ENCODE results near the gene MRPS23.

MRPS23 gene
- total RNA-seq, result 10.1 to 105 (median 37.2) reads per million in 9 experiments

DNA sequence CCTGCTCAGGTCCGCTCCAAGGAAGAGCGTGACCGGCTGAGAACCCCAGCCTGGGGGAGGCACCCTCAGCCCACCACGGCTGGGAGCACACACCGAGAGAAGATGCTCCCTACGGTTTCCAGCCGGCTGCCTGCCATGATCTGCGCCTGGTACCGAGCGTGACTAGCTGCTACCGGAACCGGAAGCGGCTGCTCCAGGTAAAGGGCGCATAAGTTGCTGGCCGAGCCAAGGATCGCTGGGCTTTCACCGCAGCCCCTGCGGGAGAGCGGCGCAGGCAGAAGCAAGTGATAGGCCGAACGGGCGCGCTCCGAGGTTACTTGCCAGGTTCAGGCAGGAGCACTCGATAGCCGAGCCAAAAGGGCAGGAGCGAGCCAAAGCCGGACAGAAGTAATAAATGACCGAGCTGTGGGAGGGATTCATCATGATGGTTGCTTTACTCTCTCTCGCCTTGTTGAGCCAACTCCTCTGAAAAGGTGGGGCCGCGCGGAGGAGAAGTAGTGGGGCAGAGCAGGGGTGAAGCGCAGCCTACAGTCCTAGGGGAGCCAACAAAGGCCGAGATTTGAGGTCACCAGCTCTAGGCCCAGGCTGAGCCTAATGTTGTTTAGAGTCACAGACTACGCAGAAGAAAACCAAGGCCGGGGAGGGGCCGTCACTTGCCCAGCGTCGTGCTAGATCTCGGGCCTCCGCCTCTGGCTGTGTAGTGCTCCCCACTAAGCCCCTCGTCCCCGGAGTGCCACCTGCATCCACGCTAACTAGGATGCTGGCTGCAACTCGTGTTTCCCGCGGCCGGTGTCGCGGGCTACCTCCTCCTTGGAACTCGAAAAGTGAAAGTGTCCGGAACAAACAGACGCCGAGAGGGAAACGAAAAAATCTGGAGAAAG, at the start of gene MRPS23:
Gene MRPS23 (minus strand): TSS at position 171 of the 881 bp plus-strand sequence. CDS start 34 bp downstream, at position 137.
- DNase-seq (peak; percentile 93 to 95 (median 95)), ATAC-seq (replicated peaks) (peak; percentile 92)
- Mint-ChIP-seq H3K27me3 (no peaks in the 10 kb centered on the region), H3K4me1 (ENCODE audit: low read depth in 2 of 2) (peaks cover 28 to 30% of the 10 kb centered on the region in 2 donors), H3K9me3 (no peaks in the 10 kb centered on the region), H3K4me3 (peak within 1 kb of the TSS; percentile 90 to 95), H3K27ac (peak within 1 kb of the TSS; percentile 98), H3K36me3 (ENCODE audit: insufficient read depth) (peaks cover 33% of the 10 kb centered on the region)

- no peak for ATAC-seq (replicated peaks)
- DNase-seq, result no peak
Measured at GRCh38 chr17:57899391-57899790, 49.5 kb upstream of the MRPS23 start.

GRCh38 chr17:57898487-57899311, 48.9 kb upstream of the MRPS23 start:
- peaks cover 2 to 4% of the 10 kb centered on the region in 2 donors for H3K4me1 Mint-ChIP-seq (ENCODE audit: low read depth in 2 of 2)
- no peaks in the 10 kb centered on the region for H3K9me3 Mint-ChIP-seq
- H3K36me3 Mint-ChIP-seq (ENCODE audit: insufficient read depth), result peaks cover 2% of the 10 kb centered on the region
- no peaks in the 10 kb centered on the region for H3K27me3 Mint-ChIP-seq
- no peak overlapping the region for H3K4me3 Mint-ChIP-seq
- no peak overlapping the region for H3K27ac Mint-ChIP-seq
- ATAC-seq (replicated peaks) (no peak), DNase-seq (no peak)

More at GRCh38 chr17:57899391-57899790, 49.5 kb upstream of the MRPS23 start:
- no peaks in the 10 kb centered on the region for H3K9me3 Mint-ChIP-seq
- peaks cover 2 to 4% of the 10 kb centered on the region in 2 donors for H3K4me1 Mint-ChIP-seq (ENCODE audit: low read depth in 2 of 2)
- no peaks in the 10 kb centered on the region for H3K27me3 Mint-ChIP-seq
- peaks cover 2% of the 10 kb centered on the region for H3K36me3 Mint-ChIP-seq (ENCODE audit: insufficient read depth)
- no peak overlapping the region for H3K4me3 Mint-ChIP-seq
- H3K27ac Mint-ChIP-seq, result no peak overlapping the region

- ATAC-seq (replicated peaks), result no peak
- H3K36me3 Mint-ChIP-seq (ENCODE audit: insufficient read depth), result peaks cover 2% of the 10 kb centered on the region
- no peaks in the 10 kb centered on the region for H3K9me3 Mint-ChIP-seq
Measured at GRCh38 chr17:57895382-57896060, 45.7 kb upstream of the MRPS23 start.

DNA sequence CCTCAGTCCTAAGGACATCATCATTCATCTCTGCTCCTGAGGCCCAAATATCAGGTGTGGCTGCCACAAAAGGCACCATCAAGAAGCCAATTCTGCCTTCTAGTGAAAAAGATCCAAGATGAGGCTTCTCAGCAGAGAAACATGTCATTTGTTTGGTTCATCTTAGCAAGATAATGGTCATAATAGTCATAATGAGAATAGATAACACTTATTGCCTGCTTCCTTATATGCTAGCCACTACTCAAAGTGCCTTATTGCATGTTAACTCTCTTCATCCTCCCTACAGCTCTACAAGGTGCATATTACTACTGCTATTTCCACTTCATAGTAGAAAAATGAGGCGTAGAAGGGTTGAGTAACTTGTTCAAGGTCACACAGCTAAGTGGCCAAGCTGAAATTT, 45.0 kb upstream of the MRPS23 start:
- no peaks in the 10 kb centered on the region for H3K36me3 Mint-ChIP-seq (ENCODE audit: insufficient read depth)
- H3K27ac Mint-ChIP-seq, result no peak overlapping the region
- H3K9me3 Mint-ChIP-seq, result no peaks in the 10 kb centered on the region
- peaks cover 15 to 29% of the 10 kb centered on the region in 2 donors for H3K27me3 Mint-ChIP-seq
- peaks cover 7 to 11% of the 10 kb centered on the region in 2 donors for H3K4me1 Mint-ChIP-seq (ENCODE audit: low read depth in 2 of 2)
- DNase-seq (no peak), ATAC-seq (replicated peaks) (no peak)
- no peak overlapping the region for H3K4me3 Mint-ChIP-seq

More at GRCh38 chr17:57895382-57896060, 45.7 kb upstream of the MRPS23 start:
- peaks cover 15 to 29% of the 10 kb centered on the region in 2 donors for H3K27me3 Mint-ChIP-seq
- H3K27ac Mint-ChIP-seq, result no peak overlapping the region
- H3K4me1 Mint-ChIP-seq (ENCODE audit: low read depth in 2 of 2), result peaks cover 8 to 11% of the 10 kb centered on the region in 2 donors
- H3K4me3 Mint-ChIP-seq, result no peak overlapping the region
- DNase-seq, result no peak

GRCh38 chr17:57892820-57893595, 43.2 kb upstream of the MRPS23 start:
- peaks cover 20 to 44% of the 10 kb centered on the region in 2 donors for H3K27me3 Mint-ChIP-seq
- no peaks in the 10 kb centered on the region for H3K36me3 Mint-ChIP-seq (ENCODE audit: insufficient read depth)
- H3K9me3 Mint-ChIP-seq, result no peaks in the 10 kb centered on the region
- ATAC-seq (replicated peaks), result peak; percentile 24
- H3K4me1 Mint-ChIP-seq (ENCODE audit: low read depth in 2 of 2), result peaks cover 6 to 7% of the 10 kb centered on the region in 2 donors
- H3K27ac Mint-ChIP-seq, result no peak overlapping the region
- no peak for DNase-seq
- H3K4me3 Mint-ChIP-seq, result no peak overlapping the region

GRCh38 chr17:57892146-57892819, 42.4 kb upstream of the MRPS23 start:
- H3K27me3 Mint-ChIP-seq, result peaks cover 20 to 44% of the 10 kb centered on the region in 2 donors
- peak; percentile 74 to 84 (median 77) for DNase-seq
- H3K36me3 Mint-ChIP-seq (ENCODE audit: insufficient read depth), result no peaks in the 10 kb centered on the region
- no peak overlapping the region for H3K27ac Mint-ChIP-seq
- peaks cover 6 to 7% of the 10 kb centered on the region in 2 donors for H3K4me1 Mint-ChIP-seq (ENCODE audit: low read depth in 2 of 2)
- peak; percentile 85 for ATAC-seq (replicated peaks)
- H3K4me3 Mint-ChIP-seq, result no peak overlapping the region
- no peaks in the 10 kb centered on the region for H3K9me3 Mint-ChIP-seq

DNA sequence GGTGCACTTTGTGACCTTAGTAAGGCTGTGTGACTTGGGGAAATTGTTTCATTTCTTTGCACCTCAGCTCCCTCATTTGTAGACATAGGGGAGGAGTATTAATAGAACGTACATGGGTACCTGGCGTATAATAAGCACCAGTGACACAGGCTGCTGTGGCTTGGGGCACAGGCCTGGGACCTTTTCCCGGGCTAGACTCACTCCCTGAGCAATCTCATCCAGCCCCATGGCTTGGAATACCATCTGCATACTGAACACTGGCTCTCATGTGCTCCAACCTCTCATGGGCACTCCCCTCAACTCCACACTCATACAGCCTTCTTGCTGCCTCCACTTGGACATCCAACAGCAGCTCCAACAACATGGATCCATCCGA, 41.0 kb upstream of the MRPS23 start:
- H3K36me3 Mint-ChIP-seq (ENCODE audit: insufficient read depth), result no peaks in the 10 kb centered on the region

DNA sequence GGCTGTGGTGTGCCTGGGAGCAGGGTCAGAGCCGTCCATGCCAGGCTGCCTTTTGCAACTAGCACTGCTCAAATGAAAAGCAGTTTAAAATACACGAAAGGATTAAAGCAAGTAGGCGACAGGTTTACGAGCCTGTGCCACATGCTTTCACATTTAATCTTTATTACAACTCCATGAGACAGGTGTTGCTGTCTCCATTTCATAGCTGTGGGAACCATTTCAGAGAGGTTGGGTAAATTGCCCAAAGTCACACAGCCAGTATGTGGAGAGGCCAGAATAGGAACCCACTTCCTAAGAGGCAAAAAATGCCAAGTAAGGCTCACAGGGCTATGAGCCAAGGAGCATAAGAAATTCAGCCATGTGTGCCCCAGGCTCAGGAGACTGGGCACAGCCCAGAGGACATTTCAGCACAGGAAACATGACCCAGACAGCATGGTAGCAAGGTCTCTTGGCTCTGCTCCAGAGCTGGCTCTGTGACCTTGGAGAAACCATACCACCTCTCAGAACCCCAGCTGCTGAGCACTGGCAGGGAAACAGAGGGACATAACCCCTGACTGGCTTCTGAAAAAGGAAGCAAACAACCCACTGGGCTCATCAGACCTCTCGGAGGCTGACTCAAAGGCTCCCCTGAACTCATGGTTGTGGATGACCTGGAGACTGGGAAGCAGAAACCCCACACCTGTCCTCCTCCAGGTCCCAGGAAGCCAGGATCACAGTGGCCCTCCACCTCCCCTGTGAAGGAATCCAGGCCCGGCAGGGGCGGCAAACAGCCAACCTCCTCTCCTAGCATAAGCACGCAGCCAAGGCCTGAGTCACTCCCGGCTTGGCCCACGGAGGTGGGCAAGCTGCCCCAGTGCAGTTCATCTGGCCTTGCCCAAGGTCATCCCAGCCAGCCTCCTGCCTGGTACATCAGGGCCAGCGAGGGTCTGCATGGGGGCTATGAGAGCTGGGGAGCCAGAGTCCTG, 40.3 kb upstream of the MRPS23 start:
- H3K9me3 Mint-ChIP-seq, result no peaks in the 10 kb centered on the region
- ATAC-seq (replicated peaks) (no peak), DNase-seq (no peak)
- no peak overlapping the region for H3K4me3 Mint-ChIP-seq
- H3K27ac Mint-ChIP-seq, result no peak overlapping the region
- H3K4me1 Mint-ChIP-seq (ENCODE audit: low read depth in 2 of 2), result peaks cover 6 to 7% of the 10 kb centered on the region in 2 donors
- peaks cover 20 to 44% of the 10 kb centered on the region in 2 donors for H3K27me3 Mint-ChIP-seq
- no peaks in the 10 kb centered on the region for H3K36me3 Mint-ChIP-seq (ENCODE audit: insufficient read depth)

More for the DNA sequence above, 41.0 kb upstream of the MRPS23 start:
- no peak overlapping the region for H3K4me3 Mint-ChIP-seq
- no peaks in the 10 kb centered on the region for H3K9me3 Mint-ChIP-seq
- H3K27me3 Mint-ChIP-seq, result peaks cover 20 to 44% of the 10 kb centered on the region in 2 donors
- no peak for ATAC-seq (replicated peaks)
- H3K27ac Mint-ChIP-seq, result no peak overlapping the region
- no peak for DNase-seq
- H3K4me1 Mint-ChIP-seq (ENCODE audit: low read depth in 2 of 2), result peaks cover 6 to 7% of the 10 kb centered on the region in 2 donors

DNA sequence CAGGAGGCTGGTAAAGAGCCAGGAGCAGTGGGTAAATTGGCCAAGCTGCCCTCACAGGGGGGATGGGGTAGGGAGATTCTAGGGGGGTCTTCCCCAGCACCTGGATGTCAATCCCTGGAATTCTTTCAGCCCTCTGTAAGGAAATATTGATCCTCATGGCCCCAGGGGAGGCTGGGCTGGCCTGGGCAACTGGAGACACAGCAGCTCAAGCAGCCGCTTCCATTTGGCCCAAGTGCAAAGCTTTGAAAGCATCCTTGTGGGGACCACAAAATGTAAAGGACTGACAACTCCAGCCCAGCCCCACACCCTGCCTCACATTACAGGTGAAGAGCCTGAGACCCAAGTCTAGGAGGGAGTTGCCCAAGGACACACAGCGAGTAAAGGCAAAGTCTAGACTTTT, 39.4 kb upstream of the MRPS23 start:
- peaks cover 20 to 50% of the 10 kb centered on the region in 2 donors for H3K27me3 Mint-ChIP-seq
- H3K4me3 Mint-ChIP-seq, result no peak overlapping the region
- H3K27ac Mint-ChIP-seq, result no peak overlapping the region
- peaks cover 6 to 7% of the 10 kb centered on the region in 2 donors for H3K4me1 Mint-ChIP-seq (ENCODE audit: low read depth in 2 of 2)
- no peak for ATAC-seq (replicated peaks)
- DNase-seq, result no peak
- H3K9me3 Mint-ChIP-seq, result no peaks in the 10 kb centered on the region
- H3K36me3 Mint-ChIP-seq (ENCODE audit: insufficient read depth), result no peaks in the 10 kb centered on the region
